ENCODE results near the gene PHLDB1.
A peak's percentile ranks its signal among the peaks of the same experiment; 100 is the strongest.
"Not testable (repeated sequence)": the region's sequence is repeated elsewhere in the genome, so short reads cannot be mapped to it uniquely, and the experiment has no call there.

PHLDB1 gene
- long read RNA-seq, donor 1, transcript PHLDB1-207 (3 exons, 591 nt) = major isoform, 8 of 10 reads
- long read RNA-seq, donor 1, partial matches to known transcripts = 0 of 10 reads
- long read RNA-seq, donor 1, other reads (novel, unspliced or antisense) = 0 of 10 reads
- long read RNA-seq, donor 2, full-length matches to known transcripts = 4 of 4 reads
- long read RNA-seq, donor 2, partial matches to known transcripts = 0 of 4 reads
- long read RNA-seq, donor 2, other reads (novel, unspliced or antisense) = 0 of 4 reads
- long read RNA-seq, donor 3, full-length matches to known transcripts = 7 of 18 reads
- long read RNA-seq, donor 3, partial matches to known transcripts = 11 of 18 reads
- long read RNA-seq, donor 3, other reads (novel, unspliced or antisense) = 0 of 18 reads
- long read RNA-seq, donor 4, full-length matches to known transcripts = 9 of 45 reads
- long read RNA-seq, donor 4, partial matches to known transcripts = 36 of 45 reads
- long read RNA-seq, donor 4, other reads (novel, unspliced or antisense) = 0 of 45 reads
- long read RNA-seq, donor 5, full-length matches to known transcripts = 13 of 13 reads
- long read RNA-seq, donor 5, partial matches to known transcripts = 0 of 13 reads
- long read RNA-seq, donor 5, other reads (novel, unspliced or antisense) = 0 of 13 reads
- long read RNA-seq, donor 6, full-length matches to known transcripts = 11 of 11 reads
- long read RNA-seq, donor 6, partial matches to known transcripts = 0 of 11 reads
- long read RNA-seq, donor 6, other reads (novel, unspliced or antisense) = 0 of 11 reads
- long read RNA-seq, donor 7, full-length matches to known transcripts = 15 of 41 reads
- long read RNA-seq, donor 7, partial matches to known transcripts = 26 of 41 reads
- long read RNA-seq, donor 7, other reads (novel, unspliced or antisense) = 0 of 41 reads
- long read RNA-seq, donor 8, full-length matches to known transcripts = 6 of 6 reads
- long read RNA-seq, donor 8, partial matches to known transcripts = 0 of 6 reads
- long read RNA-seq, donor 8, other reads (novel, unspliced or antisense) = 0 of 6 reads

GRCh38 chr11:118607401-118608359 lies at the start of gene PHLDB1:
Gene PHLDB1, plus strand, starts transcription at chr11:118607615. Its CDS starts 6,222 bp downstream, at chr11:118613837.
- DNase-seq = peak; percentile 83

- DNase-seq = no peak
Measured at GRCh38 chr11:118560806-118561205, 46.6 kb upstream of the PHLDB1 start.

GRCh38 chr11:118565051-118565450 lies 42.4 kb upstream of the PHLDB1 start:
- no peak for DNase-seq

GRCh38 chr11:118569670-118570069 lies 37.7 kb upstream of the PHLDB1 start:
- DNase-seq = no peak

GRCh38 chr11:118570787-118571186 lies 36.6 kb upstream of the PHLDB1 start:
- no peak for DNase-seq

GRCh38 chr11:118571701-118572060 lies 35.7 kb upstream of the PHLDB1 start:
- DNase-seq = not testable (repeated sequence)

- DNase-seq = peak; percentile 94
Measured at GRCh38 chr11:118572061-118572980, 35.1 kb upstream of the PHLDB1 start, which contains the start of gene ARCN1. Gene ARCN1, plus strand, starts transcription at chr11:118572409. Its CDS starts 139 bp downstream, at chr11:118572548.

- DNase-seq = no peak
Measured at GRCh38 chr11:118572981-118573550, 34.3 kb upstream of the PHLDB1 start.

- no peak for DNase-seq
Measured at GRCh38 chr11:118574636-118575035, 32.8 kb upstream of the PHLDB1 start.

GRCh38 chr11:118577995-118578394 lies 29.4 kb upstream of the PHLDB1 start:
- not testable (repeated sequence) for DNase-seq

- no peak for DNase-seq
Measured at GRCh38 chr11:118581057-118581456, 26.4 kb upstream of the PHLDB1 start.

GRCh38 chr11:118587952-118588351 lies 19.5 kb upstream of the PHLDB1 start:
- no peak for DNase-seq

GRCh38 chr11:118592616-118593367 lies 14.6 kb upstream of the PHLDB1 start:
- no peak for DNase-seq

- peak; percentile 18 for DNase-seq
Measured at GRCh38 chr11:118594984-118595383, 12.4 kb upstream of the PHLDB1 start.

- DNase-seq = no peak
Measured at GRCh38 chr11:118596224-118597146, 10.9 kb upstream of the PHLDB1 start.

- DNase-seq = no peak
Measured at GRCh38 chr11:118597556-118597955, 9.9 kb upstream of the PHLDB1 start.

GRCh38 chr11:118602331-118602730 lies 5.1 kb upstream of the PHLDB1 start:
- DNase-seq = no peak

GRCh38 chr11:118603709-118604108 lies 3.7 kb upstream of the PHLDB1 start:
- not testable (repeated sequence) for DNase-seq
